NB4 (cell line): ENCODE results near the gene FRMPD4.

ENCODE experiments used
- CTCF ChIP-seq: IDR thresholded peaks from one replicate; pipeline ENCODE4 v1.5.1; 2012; ENCODE audit warnings: low read depth, low read length
- POLR2A ChIP-seq: IDR thresholded peaks from 2 replicates; pipeline ENCODE4 v1.6.1; 2011; ENCODE audit warnings: mild to moderate bottlenecking; ENCODE audit not compliant: insufficient read length; ENCODE audit errors: extremely low read depth

DNA sequence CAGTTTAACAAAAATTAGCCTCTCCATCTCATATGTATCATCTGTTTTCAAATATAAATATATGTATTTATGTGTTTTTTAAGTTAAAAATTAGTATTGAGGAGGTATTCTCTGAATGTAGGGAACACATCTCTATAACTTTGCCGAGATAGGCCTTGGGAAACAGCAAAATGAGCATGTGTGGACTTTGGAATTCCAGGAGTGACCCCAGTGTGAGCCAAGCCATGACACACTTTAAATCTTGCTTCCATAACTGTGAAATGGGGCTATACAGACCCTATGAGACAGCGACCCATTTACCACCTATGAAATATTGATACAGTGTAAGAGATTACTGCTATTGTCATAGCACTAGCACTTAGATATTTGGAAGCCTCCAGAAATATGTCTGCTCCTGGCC is 58.8 kb downstream of the FRMPD4 start:
- no peak for TF ChIP-seq POLR2A
- no peak for TF ChIP-seq CTCF
